IMR-90 (cell line): ENCODE data around the gene GFY. TPM values are rescaled to one million over a fixed set of nuclear protein-coding genes. Genes with fewer than 3 reads are reported as not detected.

Source experiments
- ATAC-seq: fragments of 200-7000 bp; cut with Tn5 transposase; 2 replicates; pipeline ENCODE4 v1.9.1; 2020; ENCODE audit warnings: low read depth, mild to moderate bottlenecking, moderate library complexity
- BruUV-seq: library from RNA; stranded (reverse); fragments of 400-500 nt; replicated peaks from 2 replicates; lab custom pipeline; 2021; lab: Mats Ljungman, UMichigan
- CTCF ChIA-PET: fragments of 300-600 bp; formaldehyde crosslinking; extraction: SDS; loops from one replicate; lab custom pipeline; 2021; ENCODE audit warnings: antibody characterized with exemption; lab: Yijun Ruan, JAX
- POLR2A ChIA-PET: fragments of 300-600 bp; sonication (Branson Sonifier 250); formaldehyde crosslinking; loops from one replicate; lab custom pipeline; 2022; ENCODE audit warnings: antibody characterized with exemption; ENCODE audit not compliant: unreplicated experiment; lab: Charles Lee
- DNase-seq: peaks from one replicate; pipeline ENCODE4 v3.0.0; 2013
- H2AFZ ChIP-seq: replicated peaks from 2 replicates; pipeline ENCODE3; 2013; ENCODE audit warnings: low read length, mild to moderate bottlenecking; ENCODE audit not compliant: poor library complexity
- H2AK5ac ChIP-seq: 2 replicates; pipeline ENCODE4 v1.6.1; 2013; ENCODE audit warnings: low read depth, low read length, inconsistent platforms
- H2AK9ac ChIP-seq: replicated peaks from 2 replicates; pipeline ENCODE3; 2013; ENCODE audit warnings: mild to moderate bottlenecking, low read depth, low read length, moderate library complexity; ENCODE audit not compliant: poor library complexity
- H2BK120ac ChIP-seq: 2 replicates; pipeline ENCODE4 v1.6.1; 2013; ENCODE audit warnings: low read depth, low read length, inconsistent platforms
- H2BK15ac ChIP-seq: 3 replicates; pipeline ENCODE4 v1.6.1; 2013; ENCODE audit warnings: low read depth, low read length, inconsistent platforms
- H2BK20ac ChIP-seq: 2 replicates; pipeline ENCODE4 v1.6.1; 2013; ENCODE audit warnings: low read depth, mild to moderate bottlenecking, inconsistent platforms, low read length, moderate library complexity
- H2BK5ac ChIP-seq: 2 replicates; pipeline ENCODE4 v1.6.1; 2013; ENCODE audit warnings: mild to moderate bottlenecking, low read depth, low read length, inconsistent platforms; ENCODE audit not compliant: poor library complexity, severe bottlenecking
- H3K14ac ChIP-seq: replicated peaks from 2 replicates; pipeline ENCODE4 v1.6.1; 2013; ENCODE audit warnings: low read depth, low read length, inconsistent platforms
- H3K18ac ChIP-seq: 2 replicates; pipeline ENCODE4 v1.6.1; 2013; ENCODE audit warnings: low read depth, low read length, control low read depth
- H3K23ac ChIP-seq: 2 replicates; pipeline ENCODE4 v1.6.1; 2013; ENCODE audit warnings: low read depth, low read length, inconsistent platforms
- H3K27ac ChIP-seq: 2 replicates; pipeline ENCODE4 v1.5.1; 2013; ENCODE audit warnings: mild to moderate bottlenecking, control low read depth, low read length; ENCODE audit not compliant: insufficient read depth
- H3K27me3 ChIP-seq: 2 replicates; pipeline ENCODE4 v1.6.1; 2013; ENCODE audit warnings: low read length; ENCODE audit not compliant: control insufficient read depth, insufficient read depth
- H3K36me3 ChIP-seq: 2 replicates; pipeline ENCODE4 v1.6.1; 2013; ENCODE audit warnings: low read length, mixed read lengths; ENCODE audit not compliant: control insufficient read depth, insufficient read depth
- H3K4ac ChIP-seq: 2 replicates; pipeline ENCODE4 v1.6.1; 2013; ENCODE audit warnings: low read depth, low read length, inconsistent platforms
- H3K4me1 ChIP-seq: 2 replicates; pipeline ENCODE4 v1.6.1; 2013; ENCODE audit warnings: low read length, mixed read lengths; ENCODE audit not compliant: control insufficient read depth, insufficient read depth
- H3K4me2 ChIP-seq: 2 replicates; pipeline ENCODE4 v1.6.1; 2013; ENCODE audit warnings: low read depth, mild to moderate bottlenecking, control low read depth, low read length, moderate library complexity
- H3K4me3 ChIP-seq: 2 replicates; pipeline ENCODE4 v1.5.1; 2013; ENCODE audit warnings: low read depth, mild to moderate bottlenecking, control low read depth, low read length, moderate library complexity; ENCODE audit not compliant: insufficient read depth
- H3K56ac ChIP-seq: 2 replicates; pipeline ENCODE4 v1.6.1; 2013; ENCODE audit warnings: low read length, inconsistent platforms; ENCODE audit not compliant: insufficient read depth; ENCODE audit errors: extremely low read depth
- H3K79me1 ChIP-seq, 2 experiments: 2 replicates each; pipeline ENCODE4 v1.6.1; 2013; ENCODE audit warnings: low read length in 2 of 2, inconsistent platforms in 1 of 2, low read depth in 1 of 2
- H3K9ac ChIP-seq: 2 replicates; pipeline ENCODE4 v1.6.1; 2013; ENCODE audit warnings: low read depth, low read length, control low read depth
- H3K9me1 ChIP-seq: 2 replicates; pipeline ENCODE4 v1.6.1; 2013; ENCODE audit warnings: low read length, inconsistent platforms; ENCODE audit not compliant: insufficient read depth
- H3K9me3 ChIP-seq: 2 replicates; pipeline ENCODE4 v1.6.1; 2013; ENCODE audit warnings: low read length; ENCODE audit not compliant: control insufficient read depth, insufficient read depth
- H4K20me1 ChIP-seq: 2 replicates; pipeline ENCODE4 v1.6.1; 2013; ENCODE audit warnings: low read length, inconsistent platforms; ENCODE audit not compliant: insufficient read depth
- H4K5ac ChIP-seq: 2 replicates; pipeline ENCODE4 v1.6.1; 2013; ENCODE audit warnings: mild to moderate bottlenecking, low read depth, low read length, control low read depth
- H4K8ac ChIP-seq, 2 experiments: 2 replicates each; pipeline ENCODE4 v1.6.1; 2013; ENCODE audit warnings: low read depth in 2 of 2, low read length in 2 of 2, control low read depth in 1 of 2, inconsistent platforms in 1 of 2
- H4K91ac ChIP-seq: 2 replicates; pipeline ENCODE4 v1.6.1; 2013; ENCODE audit warnings: low read depth, low read length, inconsistent platforms; ENCODE audit not compliant: insufficient read depth
- BHLHE40 ChIP-seq: fragments of 150-350 bp; IDR thresholded peaks from 2 replicates; pipeline ENCODE4 v1.6.1; 2016; ENCODE audit warnings: mild to moderate bottlenecking, low read depth, low read length
- CEBPB ChIP-seq: IDR thresholded peaks from 2 replicates; pipeline ENCODE4 v1.6.1; 2012; ENCODE audit warnings: low read depth, low read length, improper control_type of control experiment
- CHD1 ChIP-seq: IDR thresholded peaks from 2 replicates; pipeline ENCODE4 v1.6.1; 2012; ENCODE audit warnings: low read depth, low read length, improper control_type of control experiment
- ELK1 ChIP-seq: fragments of 150-350 bp; IDR thresholded peaks from 2 replicates; pipeline ENCODE4 v1.6.1; 2016; ENCODE audit warnings: low read depth, mild to moderate bottlenecking, low read length, moderate library complexity, borderline replicate concordance
- FOS ChIP-seq: fragments of 150-350 bp; IDR thresholded peaks from 2 replicates; pipeline ENCODE4 v1.6.1; 2016; ENCODE audit warnings: low read depth, low read length
- MAFK ChIP-seq: IDR thresholded peaks from 2 replicates; pipeline ENCODE4 v1.6.1; 2012; ENCODE audit warnings: low read depth, low read length, improper control_type of control experiment
- MAZ ChIP-seq: IDR thresholded peaks from 2 replicates; pipeline ENCODE4 v1.6.1; 2012; ENCODE audit warnings: low read depth, mild to moderate bottlenecking, low read length, improper control_type of control experiment, moderate library complexity, borderline replicate concordance
- MXI1 ChIP-seq: IDR thresholded peaks from 2 replicates; pipeline ENCODE4 v1.6.1; 2012; ENCODE audit warnings: low read depth, mild to moderate bottlenecking, low read length, moderate library complexity, borderline replicate concordance
- NFE2L2 ChIP-seq: fragments of 150-350 bp; IDR thresholded peaks from 2 replicates; pipeline ENCODE4 v1.6.1; 2016; ENCODE audit warnings: low read depth, mild to moderate bottlenecking, low read length
- POLR2A ChIP-seq: IDR thresholded peaks from 2 replicates; pipeline ENCODE4 v1.6.1; 2012; ENCODE audit warnings: mild to moderate bottlenecking, low read depth, low read length
- RAD21 ChIP-seq: IDR thresholded peaks from 2 replicates; pipeline ENCODE4 v1.6.1; 2012; ENCODE audit warnings: low read length, improper control_type of control experiment
- RCOR1 ChIP-seq: IDR thresholded peaks from 2 replicates; pipeline ENCODE4 v1.6.1; 2012; ENCODE audit warnings: mild to moderate bottlenecking, low read length, improper control_type of control experiment; ENCODE audit not compliant: insufficient replicate concordance
- RFX5 ChIP-seq: IDR thresholded peaks from 2 replicates; pipeline ENCODE4 v1.8.0; 2012; ENCODE audit warnings: low read depth, mild to moderate bottlenecking, low read length, moderate library complexity
- SMC3 ChIP-seq: fragments of 150-350 bp; IDR thresholded peaks from 2 replicates; pipeline ENCODE4 v1.6.1; 2016; ENCODE audit warnings: low read depth, mild to moderate bottlenecking, antibody characterized with exemption, low read length, moderate library complexity
- WGBS, 2 experiments: methylation state at CpG; one replicate each; pipeline versions ENCODE4 v1.1.5 to v1.1.7; 2013; ENCODE audit warnings: missing lambda C conversion rate in 2 of 2; ENCODE audit not compliant: insufficient read length in 1 of 2; ENCODE audit errors: extremely low coverage in 2 of 2; 5-methylcytosine and 5-hydroxymethylcytosine counted together
- dilution Hi-C: fragments of 300-500 bp; cut with HindIII; formaldehyde crosslinking; loops from one replicate; pipeline ENCODE4 v1.14.3; 2018; ENCODE audit warnings: low sequenced_read_pairs; ENCODE audit not compliant: unreplicated experiment
- in situ Hi-C: fragments of 300-500 bp; cut with MboI; formaldehyde crosslinking; loops from 3 replicates; pipeline ENCODE4 v1.14.3; 2019; ENCODE audit warnings: low sequenced_read_pairs, inconsistent platforms, mixed read lengths
- intact Hi-C: fragments of 100-400 bp; cut with micrococcal nuclease; formaldehyde crosslinking; loops from 2 replicates; pipeline ENCODE4 v1.10.0; 2022
- polyA plus RNA-seq, 3 experiments: library from polyadenylated mRNA; depleted of rRNA; stranded (reverse); fragments of >200 nt; gene quantifications; 2 replicates each; pipeline ENCODE4 v1.2.3, GENCODE V29; 2012; ENCODE audit warnings: low replicate concordance in 1 of 3
- total RNA-seq: library from RNA; depleted of rRNA; stranded (reverse); fragments of >200 nt; gene quantifications from 2 replicates; pipeline ENCODE4 v1.2.3, GENCODE V29; 2012
- TF ChIP-seq, protein P1 (sequence below): conservative IDR thresholded peaks from 2 replicates; pipeline ENCODE4 v1.5.1; 2012; ENCODE audit warnings: mild to moderate bottlenecking, low read depth, low read length, improper control_type of control experiment
- TF ChIP-seq, protein P2 (sequence below): fragments of 150-350 bp; IDR thresholded peaks from 2 replicates; pipeline ENCODE4 v1.6.1; 2017; ENCODE audit warnings: mild to moderate bottlenecking, antibody characterized with exemption, low read length, low read depth

The GFY gene
- total and polyA plus RNA-seq, 2 of the 4 experiments (the other 2 are of a cell fraction): not detected

DNA sequence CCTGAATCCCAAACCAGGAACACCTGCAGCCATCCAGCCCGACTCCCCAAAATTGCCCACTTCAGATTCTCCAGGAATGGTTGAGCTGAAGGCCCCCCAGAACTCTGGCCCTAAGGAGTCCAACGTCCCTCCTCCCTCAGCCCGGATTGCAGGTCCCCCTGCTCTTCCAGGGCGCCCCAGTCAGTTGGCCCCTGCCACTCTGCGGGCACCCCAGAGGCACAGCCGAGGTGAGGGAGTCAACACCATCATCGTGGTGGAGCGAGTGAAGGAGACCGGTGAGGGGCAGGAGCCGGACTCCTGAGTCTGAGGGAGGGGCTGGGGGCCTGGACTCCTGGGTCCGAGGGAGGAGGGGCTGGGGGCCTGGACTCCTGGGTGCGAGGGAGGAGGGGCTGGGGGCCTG lies 2.2 kb downstream of the GFY start:
- Histone ChIP-seq H4K8ac (no peak overlapping the region), H3K9ac (no peak overlapping the region), H2BK5ac (no peak overlapping the region), H4K91ac (no peak overlapping the region), H3K4me3 (no peak overlapping the region), H3K9me1 (no peaks in the 10 kb centered on the region), H3K36me3 (no peaks in the 10 kb centered on the region), H2AK9ac (no peak overlapping the region), H2BK20ac (no peak overlapping the region), H3K23ac (no peak overlapping the region), H3K18ac (no peak overlapping the region), H2AFZ (peak overlapping the region; percentile 63), H3K9me3 (peaks cover 10% of the 10 kb centered on the region), H2AK5ac (no peak overlapping the region), H3K4me1 (peaks cover 2% of the 10 kb centered on the region; the same call in 1 of the 2 replicates), H3K14ac (no peak overlapping the region), H2BK120ac (no peak overlapping the region), H3K27me3 (peaks cover 94% of the 10 kb centered on the region), H2BK15ac (no peak overlapping the region), H3K4me2 (no peak overlapping the region), H3K27ac (no peak overlapping the region), H4K5ac (no peak overlapping the region), H4K20me1 (no peaks in the 10 kb centered on the region), H3K79me1 (no peaks in the 10 kb centered on the region), H3K56ac (no peak overlapping the region), H3K4ac (no peak overlapping the region)
- ChIA-PET CTCF (no interaction called here), POLR2A (no interaction called here)
- intact Hi-C loops: no loop called here
- in situ Hi-C loops: no loop called here
- BruUV-seq: no TSS peak
- TF ChIP-seq RFX5: no peak
- no peak for TF ChIP-seq RAD21
- TF ChIP-seq, protein P1, sequence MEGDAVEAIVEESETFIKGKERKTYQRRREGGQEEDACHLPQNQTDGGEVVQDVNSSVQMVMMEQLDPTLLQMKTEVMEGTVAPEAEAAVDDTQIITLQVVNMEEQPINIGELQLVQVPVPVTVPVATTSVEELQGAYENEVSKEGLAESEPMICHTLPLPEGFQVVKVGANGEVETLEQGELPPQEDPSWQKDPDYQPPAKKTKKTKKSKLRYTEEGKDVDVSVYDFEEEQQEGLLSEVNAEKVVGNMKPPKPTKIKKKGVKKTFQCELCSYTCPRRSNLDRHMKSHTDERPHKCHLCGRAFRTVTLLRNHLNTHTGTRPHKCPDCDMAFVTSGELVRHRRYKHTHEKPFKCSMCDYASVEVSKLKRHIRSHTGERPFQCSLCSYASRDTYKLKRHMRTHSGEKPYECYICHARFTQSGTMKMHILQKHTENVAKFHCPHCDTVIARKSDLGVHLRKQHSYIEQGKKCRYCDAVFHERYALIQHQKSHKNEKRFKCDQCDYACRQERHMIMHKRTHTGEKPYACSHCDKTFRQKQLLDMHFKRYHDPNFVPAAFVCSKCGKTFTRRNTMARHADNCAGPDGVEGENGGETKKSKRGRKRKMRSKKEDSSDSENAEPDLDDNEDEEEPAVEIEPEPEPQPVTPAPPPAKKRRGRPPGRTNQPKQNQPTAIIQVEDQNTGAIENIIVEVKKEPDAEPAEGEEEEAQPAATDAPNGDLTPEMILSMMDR: no peak
- TF ChIP-seq SMC3: no peak
- no peak for TF ChIP-seq MAZ
- no peak for TF ChIP-seq MXI1
- TF ChIP-seq, protein P2, sequence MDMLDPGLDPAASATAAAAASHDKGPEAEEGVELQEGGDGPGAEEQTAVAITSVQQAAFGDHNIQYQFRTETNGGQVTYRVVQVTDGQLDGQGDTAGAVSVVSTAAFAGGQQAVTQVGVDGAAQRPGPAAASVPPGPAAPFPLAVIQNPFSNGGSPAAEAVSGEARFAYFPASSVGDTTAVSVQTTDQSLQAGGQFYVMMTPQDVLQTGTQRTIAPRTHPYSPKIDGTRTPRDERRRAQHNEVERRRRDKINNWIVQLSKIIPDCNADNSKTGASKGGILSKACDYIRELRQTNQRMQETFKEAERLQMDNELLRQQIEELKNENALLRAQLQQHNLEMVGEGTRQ: no peak
- no peak for TF ChIP-seq ELK1
- no peak for TF ChIP-seq CEBPB
- no peak for TF ChIP-seq NFE2L2
- no peak for TF ChIP-seq MAFK
- no peak for TF ChIP-seq FOS
- no peak for TF ChIP-seq CHD1
- no peak for TF ChIP-seq POLR2A
- no peak for TF ChIP-seq BHLHE40
- TF ChIP-seq RCOR1: no peak
- no CpG with 5 or more reads among the region's 12 CpGs for WGBS, 2 experiments
- DNase-seq: no peak
- dilution Hi-C loops: no loop called here
- no peak for ATAC-seq
